HFFc6 (cell line): ENCODE measurements around the gene RSRC1. TPM values are rescaled to one million over a fixed set of nuclear protein-coding genes. Genes with fewer than 3 reads are reported as not detected.
"Not testable (repeated sequence)": the region's sequence is repeated elsewhere in the genome, so short reads cannot be mapped to it uniquely, and the experiment has no call there.

ENCODE experiments used
- DNase-seq: peaks from one replicate; pipeline ENCODE4 v3.0.0-alpha.2; 2018
- H3K27ac Mint-ChIP-seq: 2 replicates; pipeline ENCODE4 v1.8.0; 2020; ENCODE audit warnings: mild to moderate bottlenecking, mixed read lengths
- H3K27me3 Mint-ChIP-seq: 2 replicates; pipeline ENCODE4 v1.8.0; 2021; ENCODE audit warnings: mild to moderate bottlenecking, moderate library complexity, mixed read lengths; ENCODE audit not compliant: insufficient read depth
- H3K36me3 Mint-ChIP-seq: 2 replicates; pipeline ENCODE4 v1.8.0; 2021; ENCODE audit warnings: low read depth, mixed read lengths
- H3K4me1 Mint-ChIP-seq: 2 replicates; pipeline ENCODE4 v1.8.0; 2020; ENCODE audit warnings: low read depth, mixed read lengths
- H3K4me3 Mint-ChIP-seq: 2 replicates; pipeline ENCODE4 v1.8.0; 2020; ENCODE audit warnings: mild to moderate bottlenecking, moderate library complexity, mixed read lengths
- H3K9me3 Mint-ChIP-seq: 2 replicates; pipeline ENCODE4 v1.8.0; 2020; ENCODE audit warnings: mild to moderate bottlenecking, mixed read lengths
- total RNA-seq, 6 experiments: library from RNA; stranded (reverse); fragmentation: NEBNext Ultra II Directional; extraction: Animal tissue kit (Norgen Biotek cat#: 25700); gene quantifications; 2 replicates in 1 of 6; 3 replicates in 5 of 6; pipeline ENCODE4 v1.2.3, GENCODE V29; 2021
- TF ChIP-seq, protein P1 (sequence below): fragments of 200-600 bp; sonication (generic); IDR thresholded peaks from 2 replicates; pipeline ENCODE4 v1.5.0; 2021; ENCODE audit warnings: antibody characterized with exemption, mild to moderate bottlenecking

RSRC1 gene
- total RNA-seq, 6 experiments from 2014 or later, result 20.5 to 37.6 (median 33.0) TPM

- Mint-ChIP-seq H3K4me3 (no peak overlapping the region), H3K27ac (no peak overlapping the region), H3K9me3 (no peaks in the 10 kb centered on the region), H3K4me1 (no peaks in the 10 kb centered on the region), H3K36me3 (no peaks in the 10 kb centered on the region), H3K27me3 (no peaks in the 10 kb centered on the region)
- DNase-seq, result no peak
- TF ChIP-seq, protein P1, sequence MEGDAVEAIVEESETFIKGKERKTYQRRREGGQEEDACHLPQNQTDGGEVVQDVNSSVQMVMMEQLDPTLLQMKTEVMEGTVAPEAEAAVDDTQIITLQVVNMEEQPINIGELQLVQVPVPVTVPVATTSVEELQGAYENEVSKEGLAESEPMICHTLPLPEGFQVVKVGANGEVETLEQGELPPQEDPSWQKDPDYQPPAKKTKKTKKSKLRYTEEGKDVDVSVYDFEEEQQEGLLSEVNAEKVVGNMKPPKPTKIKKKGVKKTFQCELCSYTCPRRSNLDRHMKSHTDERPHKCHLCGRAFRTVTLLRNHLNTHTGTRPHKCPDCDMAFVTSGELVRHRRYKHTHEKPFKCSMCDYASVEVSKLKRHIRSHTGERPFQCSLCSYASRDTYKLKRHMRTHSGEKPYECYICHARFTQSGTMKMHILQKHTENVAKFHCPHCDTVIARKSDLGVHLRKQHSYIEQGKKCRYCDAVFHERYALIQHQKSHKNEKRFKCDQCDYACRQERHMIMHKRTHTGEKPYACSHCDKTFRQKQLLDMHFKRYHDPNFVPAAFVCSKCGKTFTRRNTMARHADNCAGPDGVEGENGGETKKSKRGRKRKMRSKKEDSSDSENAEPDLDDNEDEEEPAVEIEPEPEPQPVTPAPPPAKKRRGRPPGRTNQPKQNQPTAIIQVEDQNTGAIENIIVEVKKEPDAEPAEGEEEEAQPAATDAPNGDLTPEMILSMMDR, result no peak
These were observed 378.8 kb downstream of the RSRC1 start for GRCh38 chr3:158488670-158489069.

- H3K4me1 Mint-ChIP-seq, result no peaks in the 10 kb centered on the region
- TF ChIP-seq, protein P1, result no peak
- no peaks in the 10 kb centered on the region for H3K27me3 Mint-ChIP-seq
- no peak overlapping the region for H3K27ac Mint-ChIP-seq
- no peaks in the 10 kb centered on the region for H3K36me3 Mint-ChIP-seq
- no peak for DNase-seq
- H3K9me3 Mint-ChIP-seq, result no peaks in the 10 kb centered on the region
- no peak overlapping the region for H3K4me3 Mint-ChIP-seq
These were observed 379.3 kb downstream of the RSRC1 start for GRCh38 chr3:158489181-158489580.

- TF ChIP-seq, protein P1, result no peak
- Mint-ChIP-seq H3K27ac (no peak overlapping the region), H3K9me3 (no peaks in the 10 kb centered on the region), H3K36me3 (no peaks in the 10 kb centered on the region), H3K4me3 (no peak overlapping the region), H3K27me3 (no peaks in the 10 kb centered on the region), H3K4me1 (no peaks in the 10 kb centered on the region)
- no peak for DNase-seq
These were observed 382.1 kb downstream of the RSRC1 start for GRCh38 chr3:158491968-158492367.

DNA sequence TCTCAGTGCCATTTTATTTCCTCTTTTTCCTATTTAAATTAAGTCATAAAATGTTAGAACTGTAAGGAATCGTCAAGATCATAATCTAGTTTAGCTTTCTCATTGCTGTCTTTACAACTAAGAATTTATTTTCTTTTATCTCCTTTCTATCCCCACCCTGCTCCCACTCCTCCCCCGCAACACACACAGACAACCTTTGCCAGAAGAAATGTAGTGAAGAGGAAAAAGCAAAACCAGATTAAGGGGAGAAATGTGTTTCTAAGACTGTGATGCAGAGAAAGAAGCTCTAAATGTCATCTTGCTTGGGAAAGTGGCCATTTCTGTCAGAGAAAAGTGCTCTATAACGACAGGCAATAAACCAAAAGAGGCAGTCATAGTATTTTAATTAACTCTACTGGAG is 382.8 kb downstream of the RSRC1 start:
- H3K27me3 Mint-ChIP-seq, result no peaks in the 10 kb centered on the region
- peaks cover 1% of the 10 kb centered on the region; the same call in 1 of the 2 replicates for H3K9me3 Mint-ChIP-seq
- no peak for DNase-seq
- H3K4me3 Mint-ChIP-seq, result no peak overlapping the region
- no peak overlapping the region for H3K27ac Mint-ChIP-seq
- TF ChIP-seq, protein P1, result no peak
- H3K4me1 Mint-ChIP-seq, result no peaks in the 10 kb centered on the region
- no peaks in the 10 kb centered on the region for H3K36me3 Mint-ChIP-seq

DNA sequence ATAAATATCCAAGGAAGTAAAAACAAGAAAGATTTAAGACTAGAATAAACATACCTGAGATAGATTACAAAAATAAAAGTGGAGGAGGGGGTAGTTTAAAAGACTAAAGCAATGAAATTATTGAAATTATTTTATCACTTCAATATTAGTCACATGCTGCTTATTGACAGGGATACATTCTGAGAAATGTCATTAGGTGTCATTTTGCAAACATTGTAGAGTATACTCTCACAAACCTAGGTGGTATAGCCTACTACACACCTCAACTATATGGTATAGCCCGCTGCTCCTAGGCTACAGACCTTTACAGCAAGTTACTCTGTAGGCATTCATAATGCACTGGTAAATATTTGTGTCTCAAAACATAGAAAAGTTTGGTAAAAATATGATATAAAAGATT is 384.0 kb downstream of the RSRC1 start:
- peaks cover 9% of the 10 kb centered on the region for H3K36me3 Mint-ChIP-seq
- peaks cover 14% of the 10 kb centered on the region for H3K9me3 Mint-ChIP-seq
- DNase-seq, result no peak
- no peak overlapping the region for H3K27ac Mint-ChIP-seq
- H3K4me1 Mint-ChIP-seq, result no peaks in the 10 kb centered on the region
- H3K27me3 Mint-ChIP-seq, result no peaks in the 10 kb centered on the region
- TF ChIP-seq, protein P1, result no peak
- H3K4me3 Mint-ChIP-seq, result no peak overlapping the region

DNA sequence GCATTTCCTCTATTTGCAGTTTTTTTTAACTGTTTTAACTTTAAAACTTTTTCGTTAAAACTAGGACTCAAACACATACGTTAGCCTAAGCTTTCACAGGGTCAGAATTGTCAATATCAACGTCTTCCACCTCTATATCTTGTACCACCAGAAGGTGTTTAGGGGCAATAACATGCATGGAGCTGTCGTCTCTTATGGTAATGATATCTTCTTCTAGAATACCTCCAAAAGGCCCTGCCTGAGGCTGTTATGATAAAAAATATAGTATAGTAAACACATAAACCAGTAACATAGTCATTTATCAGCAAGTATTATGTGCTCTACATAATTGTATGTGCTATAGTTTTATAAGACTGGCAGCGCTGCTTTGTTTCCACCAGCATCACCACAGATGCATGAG is 384.8 kb downstream of the RSRC1 start:
- H3K36me3 Mint-ChIP-seq, result peaks cover 12% of the 10 kb centered on the region
- H3K27me3 Mint-ChIP-seq, result no peaks in the 10 kb centered on the region
- TF ChIP-seq, protein P1, result no peak
- H3K9me3 Mint-ChIP-seq, result peaks cover 19% of the 10 kb centered on the region
- no peak overlapping the region for H3K4me3 Mint-ChIP-seq
- no peak overlapping the region for H3K27ac Mint-ChIP-seq
- no peaks in the 10 kb centered on the region for H3K4me1 Mint-ChIP-seq
- no peak for DNase-seq

DNA sequence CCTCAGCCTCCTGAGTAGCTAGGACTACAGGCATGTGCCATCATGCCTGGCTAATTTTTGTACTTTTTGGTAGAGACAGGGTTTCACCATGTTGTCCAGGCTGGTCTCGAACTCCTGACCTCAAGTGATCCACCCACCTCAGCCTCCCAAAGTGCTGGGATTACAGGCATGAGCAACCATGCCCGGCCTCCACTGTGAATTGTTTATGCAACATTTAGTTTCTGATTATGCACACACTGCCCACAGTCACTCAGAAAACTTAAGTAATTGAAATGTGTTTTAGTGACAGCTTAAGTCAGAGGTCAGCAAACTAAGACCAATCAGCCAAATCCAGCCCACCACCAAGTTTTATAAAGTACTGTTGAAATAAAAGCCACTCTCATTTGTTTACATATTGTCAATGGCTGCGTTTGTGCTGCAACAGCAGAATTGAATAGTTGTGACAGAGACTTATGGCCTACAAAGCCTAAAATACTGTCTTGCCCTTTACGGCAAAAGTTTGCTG is 385.6 kb downstream of the RSRC1 start:
- not testable (repeated sequence) for H3K27ac Mint-ChIP-seq, H3K4me1 Mint-ChIP-seq, DNase-seq, H3K4me3 Mint-ChIP-seq, H3K27me3 Mint-ChIP-seq
- Mint-ChIP-seq H3K9me3 (peaks cover 27% of the 10 kb centered on the region), H3K36me3 (peaks cover 20% of the 10 kb centered on the region)
